Measurements from ENCODE around the gene HSDL2.
"Not testable (repeated sequence)": the region's sequence is repeated elsewhere in the genome, so short reads cannot be mapped to it uniquely, and the experiment has no call there.

Gene HSDL2

GRCh38 chr9:112380102-112380824, at the start of gene HSDL2:
HSDL2 (plus strand) TSS chr9:112380108; CDS start chr9:112380164, 56 bp downstream.
- DNase-seq, result peak in 1 of 2 experiments; percentile 25

- peak in 1 of 2 experiments; percentile 15 for DNase-seq
Observed at GRCh38 chr9:112331674-112331952, 48.3 kb upstream of the HSDL2 start.

- no peak for DNase-seq
Observed at GRCh38 chr9:112332214-112332613, 47.7 kb upstream of the HSDL2 start.

GRCh38 chr9:112332674-112332976, 47.3 kb upstream of the HSDL2 start:
- peak in 1 of 2 experiments; percentile 69 for DNase-seq

- peak; percentile 69 to 93 for DNase-seq
Observed at GRCh38 chr9:112332977-112333638, 46.8 kb upstream of the HSDL2 start, which contains the start of gene PTBP3. PTBP3 (minus strand) TSS chr9:112333619; CDS start chr9:112297865, 35,754 bp downstream.

GRCh38 chr9:112333639-112334431, 46.1 kb upstream of the HSDL2 start:
- peak; percentile 84 to 93 for DNase-seq

- peak in 1 of 2 experiments; percentile 42 for DNase-seq
Observed at GRCh38 chr9:112334432-112334841, 45.5 kb upstream of the HSDL2 start.

GRCh38 chr9:112337547-112337946, 42.4 kb upstream of the HSDL2 start:
- DNase-seq, result no peak

- no peak for DNase-seq
Observed at GRCh38 chr9:112338561-112338960, 41.3 kb upstream of the HSDL2 start.

- DNase-seq, result no peak
Observed at GRCh38 chr9:112339886-112340285, 40.0 kb upstream of the HSDL2 start.

- no peak for DNase-seq
Observed at GRCh38 chr9:112341730-112342129, 38.2 kb upstream of the HSDL2 start.

- DNase-seq, result no peak
Observed at GRCh38 chr9:112348257-112349007, 31.5 kb upstream of the HSDL2 start.

GRCh38 chr9:112349008-112349333, 30.9 kb upstream of the HSDL2 start:
- no peak for DNase-seq

- no peak for DNase-seq
Observed at GRCh38 chr9:112351184-112351583, 28.7 kb upstream of the HSDL2 start.

GRCh38 chr9:112352209-112352608, 27.7 kb upstream of the HSDL2 start:
- no peak for DNase-seq

- DNase-seq, result no peak
Observed at GRCh38 chr9:112354081-112354743, 25.7 kb upstream of the HSDL2 start.

GRCh38 chr9:112355427-112355897, 24.4 kb upstream of the HSDL2 start:
- no peak for DNase-seq

- DNase-seq, result no peak
Observed at GRCh38 chr9:112360047-112360804, 19.7 kb upstream of the HSDL2 start.

- DNase-seq, result peak; percentile 42 to 59
Observed at GRCh38 chr9:112361601-112362000, 18.3 kb upstream of the HSDL2 start.

- no peak for DNase-seq
Observed at GRCh38 chr9:112364761-112365160, 15.1 kb upstream of the HSDL2 start.

- DNase-seq, result not testable (repeated sequence)
Observed at GRCh38 chr9:112365257-112365656, 14.7 kb upstream of the HSDL2 start.

GRCh38 chr9:112366591-112366990, 13.3 kb upstream of the HSDL2 start:
- DNase-seq, result no peak
